Measurements from ENCODE around the gene CANT1.

Gene CANT1

DNA sequence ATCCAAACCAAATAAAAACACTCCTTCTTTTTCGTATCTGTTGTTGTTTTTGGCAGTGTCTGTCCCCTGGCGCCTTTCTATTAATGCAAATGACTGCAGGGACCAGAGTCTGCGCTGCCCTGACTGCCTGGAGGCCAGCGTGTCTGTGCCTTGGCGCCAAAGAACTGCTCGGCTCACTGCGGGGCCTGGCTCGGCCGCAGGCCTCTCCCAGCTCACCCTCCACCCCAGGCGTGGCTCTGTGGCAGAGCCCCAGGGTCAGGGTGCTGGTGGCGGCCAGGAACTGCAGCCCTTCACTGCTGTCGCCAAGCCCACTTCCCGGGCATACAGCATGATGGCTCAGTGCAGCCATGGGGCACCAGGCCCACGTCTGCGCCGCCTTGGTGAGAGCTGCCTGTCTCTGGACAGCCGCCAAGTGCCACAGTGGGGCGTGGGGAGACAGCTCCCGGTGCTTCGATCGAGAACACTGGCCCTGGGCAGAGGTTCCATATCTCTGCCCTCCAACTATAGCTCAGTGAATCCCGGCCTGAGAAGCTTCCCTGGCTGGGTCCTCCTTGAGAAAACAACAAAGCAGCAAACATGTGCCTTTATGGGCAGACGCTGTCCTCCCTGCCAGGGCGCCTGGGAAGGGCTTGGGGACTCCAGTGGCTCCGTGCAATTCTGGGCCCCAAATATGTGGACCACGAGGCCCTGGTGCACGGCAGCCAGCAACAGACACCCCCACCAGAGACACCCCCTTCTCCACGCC lies 11.1 kb downstream of the CANT1 start:
- no peak for DNase-seq (ENCODE audit: extremely low read depth in 1 of 2, low read depth in 1 of 2)

DNA sequence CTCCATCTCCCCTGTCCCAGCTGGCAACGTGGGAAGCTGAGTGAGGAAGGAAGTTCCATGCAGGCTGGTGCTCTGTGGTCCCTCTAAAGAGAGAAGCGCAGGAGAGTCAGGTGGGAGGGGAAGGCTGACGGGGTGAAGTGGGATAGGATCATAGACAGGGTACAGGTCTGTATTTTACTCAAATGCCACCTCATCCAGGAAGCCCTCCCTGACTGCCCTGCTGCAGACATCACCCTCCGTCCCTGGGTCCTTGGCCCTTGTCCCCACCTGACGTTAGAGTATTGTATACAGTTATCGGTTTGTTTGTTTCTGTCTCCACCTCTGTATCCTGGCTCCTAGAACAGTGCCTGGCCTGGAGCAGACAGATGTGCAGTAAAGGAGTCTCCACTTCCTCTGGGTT lies 11.7 kb downstream of the CANT1 start:
- no peak for DNase-seq (ENCODE audit: extremely low read depth in 1 of 2, low read depth in 1 of 2)

DNA sequence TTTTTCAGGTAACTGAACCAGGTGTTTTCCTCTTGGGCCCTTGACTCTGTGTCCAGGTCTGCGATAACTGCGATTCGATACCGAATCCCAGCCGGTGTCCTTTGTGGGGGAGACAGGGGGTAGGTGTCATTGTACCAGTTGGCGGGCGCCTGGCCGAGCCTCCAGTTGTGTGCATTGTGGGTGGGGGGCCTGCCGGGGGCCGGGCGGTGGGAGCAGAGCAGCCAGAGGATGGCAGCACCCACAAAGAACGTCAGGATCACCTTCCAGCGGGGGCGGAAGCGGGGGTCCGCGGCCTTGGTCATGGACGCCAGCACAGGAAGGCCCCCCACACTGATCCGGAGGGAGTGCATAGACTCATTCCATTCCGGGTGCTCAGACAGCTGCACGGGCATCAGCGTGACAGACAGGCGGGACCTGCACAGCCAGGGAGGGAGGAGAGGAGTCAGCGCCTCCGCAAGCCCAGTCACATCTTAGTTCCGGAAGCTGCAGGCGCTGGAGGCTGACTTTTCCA lies 12.3 kb downstream of the CANT1 start:
- DNase-seq (ENCODE audit: extremely low read depth in 1 of 2, low read depth in 1 of 2) = no peak

DNA sequence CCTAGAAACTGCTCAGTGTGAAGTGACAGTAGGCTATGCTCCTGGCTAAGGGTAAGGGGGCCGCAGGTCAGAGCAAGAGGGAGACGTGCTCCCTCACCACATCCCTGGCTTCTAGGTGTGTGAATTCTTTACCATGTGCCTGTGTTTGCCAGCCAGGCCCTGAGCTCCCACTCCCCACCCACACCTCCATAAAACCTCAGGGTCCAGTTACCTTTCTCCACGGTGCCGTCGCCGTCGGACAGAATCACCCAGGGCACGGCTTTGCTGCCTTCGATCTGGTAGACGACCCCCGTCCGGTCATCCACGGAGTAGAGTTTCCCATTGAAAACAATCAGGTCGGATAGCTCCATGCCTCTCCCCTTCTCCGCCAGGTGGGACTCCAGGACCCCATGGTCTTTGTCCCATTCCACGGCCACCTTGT lies 12.8 kb downstream of the CANT1 start:
- no peak for DNase-seq (ENCODE audit: extremely low read depth in 1 of 2, low read depth in 1 of 2)

DNA sequence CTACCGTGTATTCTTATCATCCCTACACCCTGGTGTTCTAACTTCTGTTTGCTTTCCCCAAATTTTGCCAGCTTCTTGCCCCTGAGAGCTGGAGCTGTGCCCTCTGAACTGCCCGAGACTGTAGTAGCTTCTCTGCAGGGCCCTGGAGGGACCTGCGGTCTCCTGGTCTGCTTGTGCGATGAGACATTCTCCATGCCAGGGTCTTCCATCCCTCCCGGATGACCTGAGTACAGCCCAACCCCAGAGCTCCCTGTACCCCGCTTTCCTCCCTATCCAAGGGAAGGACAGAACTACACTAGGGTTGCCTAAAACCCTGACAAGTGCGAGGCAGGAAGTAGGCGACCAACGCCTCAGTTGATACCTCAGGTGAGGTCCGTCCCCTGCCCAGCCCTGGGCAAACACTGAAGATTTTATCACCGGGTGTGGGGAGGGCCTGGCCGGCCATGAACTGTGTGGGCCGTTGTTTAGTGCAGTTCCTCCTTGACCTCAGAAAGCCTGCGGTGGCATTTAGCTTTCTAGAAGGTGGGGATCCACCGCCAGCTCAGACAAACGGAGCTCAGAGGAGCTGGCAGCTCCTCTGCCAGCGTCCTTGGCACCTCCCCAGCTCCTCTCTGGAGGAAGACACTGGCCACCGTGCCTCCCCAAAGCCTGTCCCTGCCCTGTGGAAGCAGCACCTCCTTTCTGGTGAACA lies 13.7 kb downstream of the CANT1 start:
- DNase-seq (ENCODE audit: extremely low read depth in 1 of 2, low read depth in 1 of 2) = no peak

DNA sequence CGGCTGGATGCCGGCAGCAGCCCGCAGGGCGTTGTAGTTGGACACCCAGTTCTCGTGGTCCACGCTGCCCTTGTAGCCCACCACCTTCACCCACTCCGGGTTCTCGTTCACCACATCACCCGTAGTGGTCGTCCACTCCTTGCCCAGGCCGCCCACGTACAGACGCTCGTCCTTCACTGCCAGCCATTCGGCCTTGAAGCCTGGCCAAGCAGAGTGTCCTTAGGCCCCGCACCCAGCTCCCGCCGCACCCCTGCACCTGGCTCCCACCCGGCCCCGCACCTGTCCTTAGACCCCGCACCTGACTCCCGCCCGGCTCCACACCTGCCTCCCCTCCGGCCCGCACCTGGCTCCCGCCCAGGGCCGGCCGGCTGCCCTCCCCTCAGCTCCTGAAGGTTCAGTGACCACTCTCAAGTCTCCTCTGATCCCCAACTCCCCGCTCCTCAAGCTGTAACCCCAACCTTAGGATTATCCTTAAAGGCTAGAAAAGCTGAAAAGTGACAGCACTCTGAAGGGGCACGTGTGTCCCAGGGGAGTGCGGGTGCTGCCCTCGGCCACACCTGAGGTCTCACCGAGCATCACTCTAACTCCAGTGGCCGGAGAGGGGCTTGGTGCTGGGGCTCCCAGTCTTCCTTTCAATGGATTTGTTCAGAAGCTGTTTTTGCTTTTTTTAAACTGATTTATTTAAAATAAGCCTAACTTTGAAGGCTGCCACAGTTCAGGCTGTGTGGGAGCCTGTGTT lies 14.4 kb downstream of the CANT1 start:
- no peak for DNase-seq (ENCODE audit: extremely low read depth in 1 of 2, low read depth in 1 of 2)

DNA sequence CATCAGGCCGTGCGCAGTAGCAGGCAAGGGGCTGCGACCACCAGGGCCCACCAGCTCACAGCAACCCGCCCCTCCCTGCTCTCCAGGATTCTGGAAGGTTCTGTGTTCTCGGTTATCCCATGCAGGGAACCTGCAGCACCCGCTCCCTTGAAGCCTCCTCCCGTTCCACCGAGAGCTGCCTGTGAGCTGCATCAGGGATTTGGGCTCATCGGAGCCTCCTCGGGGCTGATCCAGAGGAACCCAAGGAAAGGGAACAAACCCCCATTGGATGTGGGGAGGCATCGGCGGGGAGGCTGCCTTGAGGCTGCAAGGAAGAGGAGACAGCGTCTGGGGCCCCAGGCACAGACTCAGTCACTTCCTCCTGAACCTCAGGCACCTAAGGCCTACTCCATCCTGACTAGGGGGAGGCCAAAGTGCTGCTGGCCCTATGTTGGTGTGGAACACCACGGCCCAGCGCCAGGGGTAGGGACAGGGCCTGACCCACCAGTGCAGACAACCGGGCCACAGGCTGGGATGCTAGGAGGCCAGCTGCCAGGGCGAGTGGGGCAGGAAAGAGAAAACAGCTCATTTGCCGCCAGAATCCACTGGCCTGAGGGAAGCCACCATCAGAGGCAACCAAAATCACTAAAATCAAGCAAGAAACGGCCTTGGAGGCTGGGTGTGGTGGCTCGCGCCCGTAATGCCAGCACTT lies 15.4 kb downstream of the CANT1 start:
- DNase-seq (ENCODE audit: extremely low read depth in 1 of 2, low read depth in 1 of 2) = no peak

DNA sequence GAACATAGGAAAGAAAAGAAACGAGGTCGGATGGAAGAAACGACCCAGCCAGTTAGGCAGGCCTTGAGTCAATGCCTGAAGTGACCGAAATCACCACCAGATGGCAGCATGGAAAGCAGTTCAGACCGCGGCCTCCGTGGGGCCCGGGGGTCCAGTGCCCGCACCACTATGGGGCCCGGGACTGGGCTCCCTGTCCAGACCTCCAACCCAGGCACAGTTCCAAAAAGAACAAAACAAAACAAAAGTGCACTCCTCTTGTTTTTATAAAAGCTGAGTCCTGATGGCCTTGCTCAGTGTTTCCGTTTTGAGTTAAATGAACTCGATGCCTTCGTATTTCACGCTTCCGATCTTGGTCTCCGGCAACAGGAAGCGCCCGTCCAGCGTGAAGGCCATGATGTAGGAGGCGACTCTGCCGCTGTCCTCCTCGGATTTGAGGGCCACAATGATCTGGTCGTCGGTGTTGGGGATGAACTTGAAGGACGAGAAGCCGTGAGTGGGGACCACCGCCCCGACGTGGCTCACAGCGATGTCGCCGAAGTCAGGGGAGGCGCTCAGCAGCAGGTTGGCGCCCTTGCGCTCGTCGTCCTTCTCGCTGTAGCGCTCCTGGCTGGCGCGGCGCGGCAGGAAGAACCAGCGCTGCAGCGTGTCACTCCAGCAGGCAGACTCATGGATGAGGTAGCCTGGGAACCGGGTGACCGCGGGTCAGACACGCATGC lies 16.2 kb downstream of the CANT1 start:
- peak; percentile 14 to 35 for DNase-seq (ENCODE audit: extremely low read depth in 1 of 2, low read depth in 1 of 2)

DNA sequence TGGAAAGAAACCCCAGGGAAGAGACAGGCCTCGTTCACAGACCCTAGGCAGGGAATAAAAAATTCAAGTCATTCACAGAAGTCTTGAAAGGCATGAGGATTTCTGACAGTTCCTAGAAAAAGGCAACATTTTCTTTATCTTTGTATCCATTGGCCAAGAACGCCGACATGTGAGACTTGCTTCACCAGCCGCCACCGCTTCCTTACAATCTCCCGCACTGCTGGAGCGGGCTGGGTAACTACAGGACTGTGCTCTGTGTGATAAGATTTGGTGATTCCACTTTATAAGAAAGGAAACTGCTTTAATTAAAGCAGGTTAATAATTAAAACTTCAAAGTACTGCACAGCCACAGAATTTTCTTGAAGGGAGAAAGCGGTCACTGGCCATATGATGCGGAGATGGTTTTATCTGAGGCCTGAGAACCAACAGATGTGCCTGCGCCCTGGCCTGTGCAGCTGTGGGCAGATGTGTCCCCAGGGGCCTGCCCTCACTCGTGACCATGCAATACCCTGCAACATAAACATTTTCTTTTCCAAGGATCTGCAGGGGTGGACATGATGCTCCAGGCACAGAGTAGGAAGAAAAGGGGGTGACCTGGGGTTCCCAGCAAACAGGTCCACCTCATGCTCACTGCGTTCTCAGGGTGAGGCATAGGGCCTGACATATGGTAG lies 16.9 kb downstream of the CANT1 start:
- DNase-seq (ENCODE audit: extremely low read depth in 1 of 2, low read depth in 1 of 2) = no peak

DNA sequence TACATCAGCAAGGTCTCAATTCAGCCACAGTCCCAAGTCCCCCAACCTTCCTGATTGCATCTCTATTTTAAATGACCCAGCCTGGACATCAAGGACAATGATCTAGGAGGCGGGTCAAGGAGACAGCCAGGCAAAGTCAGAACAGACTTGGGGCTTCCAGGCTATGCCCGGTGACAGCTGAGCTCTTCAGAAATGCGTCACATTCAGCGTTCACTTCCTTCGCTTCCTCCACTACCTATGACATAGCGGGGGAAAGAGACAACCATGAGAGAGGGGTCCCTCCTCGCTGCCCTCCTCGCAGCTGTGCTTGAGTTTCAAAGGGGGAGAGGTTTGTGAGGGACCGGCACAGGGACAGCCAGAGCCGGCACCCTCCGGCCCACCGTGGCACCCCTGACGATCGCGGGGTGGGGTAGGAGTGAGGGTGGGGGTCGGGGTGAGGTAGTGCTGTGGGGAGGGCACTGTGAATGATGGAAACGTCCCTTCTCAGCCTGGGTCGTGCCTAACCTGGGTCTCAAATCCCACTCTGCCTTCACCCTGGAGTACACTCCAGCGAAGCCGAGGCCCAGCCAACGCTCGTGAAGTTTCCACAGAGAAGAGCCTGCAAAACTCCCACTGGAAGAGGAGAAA lies 17.5 kb downstream of the CANT1 start:
- no peak for DNase-seq (ENCODE audit: extremely low read depth in 1 of 2, low read depth in 1 of 2)

DNA sequence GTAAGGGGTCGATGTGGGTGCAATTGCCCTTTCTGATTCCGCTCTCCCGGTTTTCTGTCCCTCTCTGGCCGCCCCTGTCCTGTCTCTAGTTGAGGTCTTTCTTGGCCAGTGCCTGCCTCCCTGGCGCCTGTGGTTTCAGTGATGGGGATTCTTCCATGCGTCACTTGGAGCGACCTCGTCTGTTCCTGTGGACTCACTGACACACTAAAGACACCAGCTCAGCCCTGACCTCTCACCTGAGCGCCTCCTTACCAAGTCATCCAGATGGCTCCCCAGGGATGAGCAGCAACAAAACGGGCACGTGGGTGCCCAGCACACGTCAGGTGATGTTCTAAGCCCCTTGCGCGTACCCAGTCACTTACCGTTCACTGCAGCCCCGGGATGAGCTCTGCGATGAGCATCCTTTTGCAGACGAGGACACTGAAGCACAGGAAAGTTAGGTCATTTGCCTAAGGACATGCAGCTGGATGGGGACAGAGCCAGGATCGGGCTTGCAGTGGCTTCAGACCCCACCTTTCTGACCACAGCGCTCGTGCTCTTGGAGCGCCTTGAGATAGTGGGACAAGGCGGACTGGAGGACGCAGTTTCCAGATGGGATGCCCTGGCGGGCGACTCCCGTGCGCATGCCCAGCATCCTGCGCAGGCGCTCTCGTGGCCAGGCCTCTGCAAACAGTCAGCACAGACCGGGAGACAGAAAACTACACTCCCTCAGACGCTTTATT lies 18.4 kb downstream of the CANT1 start:
- no peak for DNase-seq (ENCODE audit: extremely low read depth in 1 of 2, low read depth in 1 of 2)

DNA sequence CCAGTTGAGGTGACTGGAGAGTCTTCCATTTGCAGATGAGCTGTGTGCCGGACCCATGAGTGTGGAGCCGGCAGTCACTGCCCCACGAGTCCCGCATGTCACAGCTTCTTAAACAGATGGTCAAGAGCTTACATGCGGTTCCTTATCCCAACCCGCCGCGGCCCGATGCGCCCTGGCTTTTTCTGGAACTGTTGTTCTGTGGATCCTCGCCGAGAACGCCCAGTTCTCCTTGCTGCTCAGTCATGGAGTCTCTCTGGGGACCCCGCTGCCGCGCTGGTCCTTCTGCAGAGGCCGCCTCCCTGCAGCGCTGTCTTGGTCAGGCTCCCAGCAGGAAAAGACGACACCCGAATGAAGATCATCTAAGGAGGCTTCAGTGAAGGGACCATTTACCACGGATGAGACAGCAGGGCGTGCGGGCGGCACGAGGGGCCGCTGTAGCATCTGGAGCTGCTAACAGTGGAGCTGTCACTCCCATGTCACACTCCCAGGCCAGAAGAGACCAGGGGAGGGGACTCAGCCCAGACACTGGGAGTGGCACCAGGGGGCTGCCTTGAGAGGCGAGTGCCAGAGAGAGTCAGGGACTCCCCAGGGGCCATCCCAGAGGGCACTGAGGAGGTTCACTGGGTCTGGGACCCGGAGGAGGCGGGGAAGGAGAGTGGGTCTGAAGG lies 19.1 kb downstream of the CANT1 start:
- DNase-seq (ENCODE audit: extremely low read depth in 1 of 2, low read depth in 1 of 2) = no peak

DNA sequence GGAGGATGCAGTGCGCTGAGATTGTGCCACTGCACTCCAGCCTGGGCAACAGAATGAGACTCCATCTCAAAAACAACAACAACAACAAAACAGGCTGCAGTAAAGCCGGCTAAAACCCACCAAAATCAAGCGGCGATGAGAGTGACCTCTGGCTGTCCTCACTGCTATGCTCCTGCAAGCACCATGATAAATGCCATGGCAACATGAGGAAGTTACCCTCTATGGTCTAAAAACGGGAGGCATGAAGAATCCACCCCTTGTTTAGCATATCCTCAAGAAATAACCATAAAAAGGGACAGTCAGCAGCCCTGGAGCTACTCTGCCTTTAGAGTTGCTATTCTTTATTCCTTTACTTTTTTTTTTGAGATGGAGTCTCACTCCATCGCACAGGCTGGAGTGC lies 21.4 kb downstream of the CANT1 start:
- DNase-seq (ENCODE audit: extremely low read depth in 1 of 2, low read depth in 1 of 2) = no peak

DNA sequence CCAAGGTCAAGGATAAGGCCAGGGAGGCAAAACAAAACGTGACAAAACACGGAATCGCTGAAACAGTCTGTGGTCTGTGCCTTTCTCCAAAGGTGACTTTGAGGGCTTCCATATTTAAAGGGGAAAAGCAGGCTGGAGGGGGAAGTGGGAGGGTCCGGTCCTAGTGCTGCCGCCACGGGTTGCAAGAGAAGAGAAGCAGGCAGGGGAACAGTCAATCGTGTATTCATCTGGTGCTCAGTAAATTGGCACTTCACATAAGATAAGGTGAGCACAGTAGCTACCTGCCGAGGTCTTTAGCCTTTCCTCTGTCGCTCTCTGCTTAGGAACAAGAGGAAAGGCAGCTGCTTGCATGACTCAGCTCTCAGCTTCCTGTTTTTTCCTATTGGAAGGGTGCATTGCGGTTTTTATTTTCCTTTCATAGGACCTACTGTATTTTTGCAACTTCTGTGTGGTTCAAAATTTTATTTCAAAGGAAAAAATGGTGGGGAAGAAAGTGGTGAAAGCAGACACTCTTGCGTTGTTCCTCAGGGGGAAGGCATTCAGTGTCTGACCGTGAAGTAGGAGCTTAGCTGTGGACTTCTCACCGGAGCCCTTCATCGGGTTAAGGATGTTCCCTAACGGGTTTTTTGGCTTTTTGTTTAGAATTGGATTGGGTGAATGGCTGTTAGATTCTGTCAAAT lies 22.8 kb downstream of the CANT1 start:
- no peak for DNase-seq (ENCODE audit: extremely low read depth in 1 of 2, low read depth in 1 of 2)

DNA sequence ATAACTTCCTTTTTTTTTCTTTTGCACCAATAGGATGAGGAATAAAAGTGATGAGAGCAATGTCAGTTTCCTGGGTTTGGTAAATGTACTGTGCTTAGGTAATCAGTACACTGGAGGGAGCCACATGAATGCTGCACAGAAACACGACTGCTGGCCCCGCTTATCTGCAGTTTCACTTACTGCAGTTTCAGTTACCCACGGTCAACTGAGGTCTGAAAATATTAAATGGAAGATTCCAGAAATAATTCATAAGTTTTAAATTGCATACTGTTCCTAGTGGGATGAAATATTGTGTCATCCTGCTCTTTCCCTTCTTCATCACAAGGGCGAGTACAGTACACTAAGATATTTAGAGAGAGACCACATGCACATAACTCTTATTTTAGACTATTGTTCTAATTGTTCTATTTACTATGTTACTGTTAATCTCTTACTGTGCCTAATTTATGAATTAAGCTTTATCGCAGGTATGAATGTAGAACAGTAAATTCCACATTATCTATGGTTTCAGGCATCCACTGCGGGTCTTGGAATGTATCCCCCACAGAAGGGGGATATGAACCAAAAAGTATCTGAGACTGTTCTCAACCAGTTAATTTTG lies 23.4 kb downstream of the CANT1 start:
- no peak for DNase-seq (ENCODE audit: extremely low read depth in 1 of 2, low read depth in 1 of 2)

DNA sequence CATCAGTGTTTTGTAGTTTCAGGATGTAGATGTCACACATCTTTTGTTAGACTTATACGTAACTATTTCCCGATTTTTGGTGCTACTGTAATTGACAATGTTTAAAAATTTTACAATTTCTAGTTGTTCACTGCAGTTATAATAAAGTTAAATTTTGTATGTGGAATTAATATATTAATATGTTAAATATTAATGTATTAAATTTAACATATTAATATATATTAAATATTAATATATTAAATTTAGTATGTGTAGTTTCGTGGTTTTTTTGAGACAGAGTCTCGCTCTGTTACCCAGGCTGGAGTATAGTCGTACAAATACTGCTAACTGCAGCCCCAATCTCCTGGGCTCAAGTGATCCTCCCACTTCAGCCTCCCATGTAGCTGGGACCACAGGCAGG lies 24.2 kb downstream of the CANT1 start:
- DNase-seq (ENCODE audit: extremely low read depth in 1 of 2, low read depth in 1 of 2) = no peak

Data from activated CD8-positive, alpha-beta memory T cell treated with anti-CD3 and anti-CD28 coated beads for 1 hour (primary cell).